Calu3 (cell line): ENCODE data around the gene MIGA2. TPM values are rescaled to one million over a fixed set of nuclear protein-coding genes. Genes with fewer than 3 reads are reported as not detected.

Source experiments
- BruUV-seq: library from RNA; stranded (reverse); fragments of 400-500 nt; replicated peaks from 2 replicates; lab custom pipeline; 2021; lab: Mats Ljungman, UMichigan
- CTCF ChIA-PET: fragments of 300-600 bp; sonication (Branson Sonifier 250); formaldehyde crosslinking; loops from one replicate; lab custom pipeline; 2022; ENCODE audit warnings: antibody characterized with exemption; lab: Charles Lee
- DNase-seq: peaks from one replicate; pipeline ENCODE4 v3.0.0; 2022
- H3K27ac Mint-ChIP-seq: one replicate; pipeline ENCODE4 v1.8.0; 2022; ENCODE audit warnings: mixed read lengths; ENCODE audit not compliant: unreplicated experiment
- H3K27me3 Mint-ChIP-seq: one replicate; pipeline ENCODE4 v1.8.0; 2022; ENCODE audit warnings: mixed read lengths; ENCODE audit not compliant: unreplicated experiment
- H3K36me3 Mint-ChIP-seq: one replicate; pipeline ENCODE4 v1.8.0; 2022; ENCODE audit warnings: mild to moderate bottlenecking, moderate library complexity, mixed read lengths; ENCODE audit not compliant: insufficient read depth, unreplicated experiment
- H3K4me1 Mint-ChIP-seq: one replicate; pipeline ENCODE4 v1.8.0; 2022; ENCODE audit warnings: mild to moderate bottlenecking, low read depth, mixed read lengths; ENCODE audit not compliant: unreplicated experiment
- H3K4me3 Mint-ChIP-seq: one replicate; pipeline ENCODE4 v1.8.0; 2022; ENCODE audit warnings: mild to moderate bottlenecking, low read depth, moderate library complexity, mixed read lengths; ENCODE audit not compliant: unreplicated experiment
- H3K9me3 Mint-ChIP-seq: one replicate; pipeline ENCODE4 v1.8.0; 2022; ENCODE audit warnings: low read depth, mixed read lengths; ENCODE audit not compliant: unreplicated experiment
- CTCF ChIP-seq: fragments of 200-600 bp; IDR thresholded peaks from one replicate; pipeline ENCODE4 v1.8.0; 2022; ENCODE audit warnings: antibody characterized with exemption; ENCODE audit not compliant: unreplicated experiment
- intact Hi-C: fragments of 100-400 bp; cut with micrococcal nuclease; formaldehyde crosslinking; loops from one replicate; pipeline ENCODE4 v1.10.0; 2022; ENCODE audit not compliant: unreplicated experiment
- total RNA-seq: library from RNA; stranded (reverse); gene quantifications from 2 replicates; pipeline ENCODE4 v1.2.3, GENCODE V29; 2022

Gene MIGA2
- total RNA-seq, 1 experiment from 2014 or later: 17.8 TPM

GRCh38 chr9:129014608-129015007 is 21.8 kb upstream of the MIGA2 start:
- no TSS peak for BruUV-seq
- no peaks in the 10 kb centered on the region for H3K4me1 Mint-ChIP-seq
- intact Hi-C loops: no loop called here
- no peak for DNase-seq
- no peak overlapping the region for H3K27ac Mint-ChIP-seq
- H3K4me3 Mint-ChIP-seq: no peak overlapping the region
- no peak for TF ChIP-seq CTCF
- CTCF ChIA-PET: no interaction called here
- peaks cover 19% of the 10 kb centered on the region for H3K36me3 Mint-ChIP-seq
- H3K27me3 Mint-ChIP-seq: no peaks in the 10 kb centered on the region
- H3K9me3 Mint-ChIP-seq: no peaks in the 10 kb centered on the region

- BruUV-seq: no TSS peak
- H3K9me3 Mint-ChIP-seq: no peaks in the 10 kb centered on the region
- CTCF ChIA-PET: no interaction called here
- peaks cover 19% of the 10 kb centered on the region for H3K36me3 Mint-ChIP-seq
- intact Hi-C loops: no loop called here
- no peak overlapping the region for H3K27ac Mint-ChIP-seq
- no peaks in the 10 kb centered on the region for H3K27me3 Mint-ChIP-seq
- H3K4me1 Mint-ChIP-seq: peaks cover 14% of the 10 kb centered on the region
- TF ChIP-seq CTCF: no peak
- DNase-seq: no peak
- no peak overlapping the region for H3K4me3 Mint-ChIP-seq
These were observed 15.3 kb upstream of the MIGA2 start for GRCh38 chr9:129021091-129021490.

GRCh38 chr9:129022037-129022436 is 14.4 kb upstream of the MIGA2 start:
- Mint-ChIP-seq H3K36me3 (peaks cover 23% of the 10 kb centered on the region), H3K4me3 (no peak overlapping the region), H3K27me3 (no peaks in the 10 kb centered on the region), H3K27ac (peak overlapping the region; percentile 36), H3K9me3 (no peaks in the 10 kb centered on the region), H3K4me1 (peaks cover 14% of the 10 kb centered on the region)
- intact Hi-C loops: no loop called here
- no peak for DNase-seq
- no TSS peak for BruUV-seq
- CTCF ChIA-PET: no interaction called here
- no peak for TF ChIP-seq CTCF

GRCh38 chr9:129023036-129023907 is 13.2 kb upstream of the MIGA2 start:
- Mint-ChIP-seq H3K4me3 (no peak overlapping the region), H3K27ac (no peak overlapping the region), H3K9me3 (no peaks in the 10 kb centered on the region), H3K4me1 (peaks cover 14% of the 10 kb centered on the region), H3K36me3 (peaks cover 29% of the 10 kb centered on the region), H3K27me3 (no peaks in the 10 kb centered on the region)
- no peak for DNase-seq
- intact Hi-C loops: no loop called here
- TF ChIP-seq CTCF: no peak
- no TSS peak for BruUV-seq
- CTCF ChIA-PET: interaction anchor here (0.6 kb wide), 1 partner anchor 148 kb away, joined by 3 read pairs; no protein-coding TSS in a partner anchor
